Measurements from ENCODE around the gene DNPH1.

Gene DNPH1

GRCh38 chr6:43243664-43244321 is 14.5 kb upstream of the DNPH1 start:
- DNase-seq: no peak

DNA sequence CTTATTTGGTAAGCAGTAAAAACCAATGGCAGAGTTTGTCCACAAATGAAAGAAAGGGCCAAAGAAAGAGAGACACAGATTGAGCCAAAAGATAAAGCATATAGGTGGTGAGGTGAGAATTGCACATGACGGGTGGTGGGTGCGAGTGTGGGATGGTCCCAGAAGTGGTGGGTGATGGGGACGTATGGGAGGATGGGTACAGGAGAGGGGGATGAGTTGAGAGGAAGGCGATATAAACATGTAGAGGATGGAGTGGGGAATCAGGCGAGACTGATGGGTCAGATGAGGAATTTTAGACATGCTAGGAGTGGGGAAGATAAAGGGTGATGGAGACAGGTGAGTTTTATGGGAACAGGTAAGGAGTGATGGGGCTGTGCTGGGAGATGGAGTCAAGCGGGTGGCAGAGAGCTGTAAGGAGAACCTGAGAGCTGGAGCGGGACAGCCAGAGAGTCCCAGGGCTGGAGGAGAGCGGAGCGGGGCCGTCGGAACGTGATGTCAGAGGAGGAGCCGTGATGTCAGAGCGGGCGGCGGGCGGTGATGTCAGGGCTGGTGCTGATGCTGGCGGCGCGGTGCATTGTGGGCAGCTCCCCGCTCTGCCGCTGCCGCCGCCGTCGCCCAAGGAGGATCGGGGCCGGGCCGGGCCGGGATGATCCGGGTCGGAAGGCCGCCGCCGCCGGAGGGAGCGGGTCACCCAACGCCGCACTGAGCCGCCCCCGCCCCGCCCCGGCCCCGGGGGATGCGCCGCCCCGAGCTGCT is 13.8 kb upstream of the DNPH1 start, which contains the start of gene TTBK1:
Gene TTBK1, plus strand, starts transcription at position 574 of the 756 bp plus-strand sequence. CDS start 3,180 bp downstream, outside the sequence.
- DNase-seq: peak; percentile 45

GRCh38 chr6:43241446-43241845 is 12.2 kb upstream of the DNPH1 start:
- no peak for DNase-seq

DNA sequence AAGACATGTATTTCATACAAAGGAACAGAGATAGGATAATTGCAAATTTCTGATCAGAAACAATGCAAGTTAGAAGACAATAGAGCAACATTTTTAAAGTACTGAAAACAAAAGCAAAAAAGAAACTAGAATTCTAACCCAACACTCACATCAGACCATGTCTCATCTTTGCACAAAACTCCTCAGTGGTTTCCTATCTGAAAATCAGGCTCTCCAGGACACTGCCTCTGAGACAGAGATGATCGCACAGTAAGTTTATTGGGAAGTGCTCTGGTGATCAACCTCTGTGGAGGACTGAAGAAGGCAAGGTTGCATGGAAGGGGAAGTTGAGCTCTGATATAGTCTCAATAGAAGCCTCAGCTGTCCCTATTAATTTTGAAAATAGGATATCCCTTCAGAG is 11.7 kb upstream of the DNPH1 start:
- DNase-seq: no peak

DNA sequence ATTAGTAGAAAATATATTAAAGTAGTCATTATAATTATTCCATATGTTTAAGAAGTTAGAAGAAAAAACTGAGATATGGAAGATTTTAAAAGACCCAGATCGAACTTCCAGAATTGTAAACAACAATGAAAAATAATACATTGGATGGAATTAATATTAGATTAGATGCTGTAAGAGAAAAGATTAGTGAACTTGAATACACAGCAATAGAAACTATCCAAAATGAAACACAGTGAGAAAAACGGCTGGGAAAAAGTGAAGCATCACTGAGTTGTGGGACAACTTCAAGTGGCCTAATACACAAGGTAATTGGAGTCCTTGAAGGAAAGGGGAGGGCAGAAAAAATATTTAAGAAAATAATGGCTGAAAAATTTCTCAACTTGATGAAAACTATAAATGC is 9.8 kb upstream of the DNPH1 start:
- DNase-seq: no peak

DNA sequence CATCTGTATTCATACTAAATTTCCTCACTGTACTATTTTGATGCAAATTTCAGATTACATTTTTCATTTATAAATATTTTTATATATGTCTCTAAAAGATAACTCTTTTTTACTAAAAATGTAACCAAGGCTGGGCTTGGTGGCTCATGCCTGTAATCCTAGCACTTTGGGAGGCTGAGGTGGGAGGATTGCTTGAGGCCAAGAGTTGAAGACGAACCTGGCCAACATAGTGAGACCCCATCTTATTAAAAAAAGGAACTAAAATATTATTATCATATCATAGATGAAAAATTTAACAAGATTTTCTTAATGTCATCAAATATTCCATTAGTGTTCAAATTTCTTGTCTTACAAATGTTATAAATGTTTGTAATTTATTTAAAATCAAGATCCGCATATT is 6.6 kb upstream of the DNPH1 start:
- no peak for DNase-seq

- no peak for DNase-seq
These were observed 2.6 kb upstream of the DNPH1 start for GRCh38 chr6:43231735-43232450.

GRCh38 chr6:43231053-43231452 is 1.8 kb upstream of the DNPH1 start:
- no peak for DNase-seq

DNA sequence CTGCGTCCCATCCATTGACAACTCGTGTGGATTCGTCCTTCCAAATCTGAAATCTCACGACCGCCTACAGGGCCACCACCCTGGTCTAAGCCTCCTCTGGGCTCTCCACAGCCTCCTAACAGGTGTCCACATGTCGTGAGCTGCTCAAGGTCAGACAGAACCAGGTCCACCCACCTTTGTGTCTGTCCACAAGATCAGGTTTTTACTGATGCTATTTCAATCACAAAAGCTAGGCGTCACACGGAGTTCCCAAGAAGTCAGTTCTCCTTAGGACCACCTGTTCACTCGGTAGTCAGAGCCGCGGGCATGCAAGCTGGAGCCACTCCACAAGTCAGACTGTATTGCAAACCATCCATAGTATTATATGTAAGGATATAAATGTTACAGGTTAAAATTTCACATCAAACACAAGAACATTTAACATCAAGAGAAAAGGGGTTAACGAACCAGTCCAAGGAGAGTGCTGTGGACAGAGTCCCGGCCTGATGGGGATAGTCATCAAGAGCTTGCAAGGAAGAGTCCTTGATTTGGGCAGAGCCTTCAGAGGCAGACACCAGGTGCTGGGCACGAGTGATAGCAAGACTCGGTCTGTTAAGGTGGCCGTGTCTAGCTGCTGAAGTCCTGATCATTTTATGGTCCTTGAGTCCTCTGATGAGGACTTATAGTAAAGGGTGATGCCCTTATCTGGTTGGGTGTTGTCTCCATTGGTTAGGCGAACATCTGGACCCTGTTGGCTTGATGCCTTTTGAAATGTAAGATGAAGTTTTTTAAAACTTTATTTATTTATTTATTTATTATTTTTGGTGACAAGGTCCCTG is 731 bp upstream of the DNPH1 start:
- DNase-seq: no peak

DNA sequence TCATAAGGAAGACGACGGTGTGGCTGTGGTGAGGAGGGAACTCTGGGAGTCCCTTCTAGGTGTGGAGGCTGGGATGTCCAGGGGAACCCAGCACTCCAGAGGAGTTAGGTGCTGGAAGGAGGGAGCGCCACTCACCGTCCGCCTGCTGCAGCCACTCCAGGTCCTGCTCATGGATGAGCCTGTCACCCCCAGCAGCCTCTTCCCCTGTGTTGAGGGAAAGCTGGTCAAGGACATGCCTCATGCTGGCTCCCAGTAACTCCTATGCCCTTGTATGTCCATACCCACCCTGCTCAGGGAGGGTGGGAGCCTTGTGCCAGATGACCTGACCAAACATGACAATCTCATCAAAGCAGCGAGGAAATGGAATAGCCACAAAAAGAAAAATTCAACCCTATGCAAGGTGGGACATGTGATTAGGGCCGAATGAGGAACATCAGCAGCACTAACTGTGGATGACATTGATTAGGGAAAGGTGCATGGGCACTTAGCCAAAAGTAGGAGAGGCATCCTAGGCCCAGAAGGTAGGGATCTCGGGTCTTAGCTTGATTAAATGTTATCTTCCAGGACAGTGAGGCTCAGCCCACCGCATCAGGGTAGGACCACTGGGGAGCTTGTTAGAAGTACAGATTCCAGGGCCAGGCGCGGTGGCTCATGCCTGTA is 3.0 kb downstream of the DNPH1 start:
- DNase-seq: no peak

DNA sequence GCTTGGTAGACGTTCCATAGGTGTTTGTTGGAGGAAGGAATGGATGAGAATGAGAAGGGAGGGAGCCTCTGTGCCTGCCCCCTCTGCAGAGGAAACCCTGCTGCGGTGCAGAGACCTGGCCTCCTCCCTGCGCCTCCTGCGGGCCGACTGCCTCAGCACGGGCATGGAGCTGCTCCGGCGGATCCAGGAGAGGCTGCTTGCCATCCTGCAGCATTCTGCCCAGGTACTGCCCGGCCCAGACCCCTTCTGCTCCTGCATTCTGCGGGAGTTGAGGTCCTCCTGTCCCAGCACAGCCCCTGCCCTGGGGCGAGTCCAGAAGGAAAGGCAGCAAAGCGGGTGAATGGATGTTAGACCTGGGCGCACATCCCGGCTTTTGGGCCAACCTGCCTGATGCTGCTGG is 6.1 kb downstream of the DNPH1 start:
- no peak for DNase-seq

- DNase-seq: no peak
These were observed 6.7 kb downstream of the DNPH1 start for GRCh38 chr6:43222418-43223059.

- DNase-seq: no peak
These were observed 8.0 kb downstream of the DNPH1 start for GRCh38 chr6:43221046-43221972.

DNA sequence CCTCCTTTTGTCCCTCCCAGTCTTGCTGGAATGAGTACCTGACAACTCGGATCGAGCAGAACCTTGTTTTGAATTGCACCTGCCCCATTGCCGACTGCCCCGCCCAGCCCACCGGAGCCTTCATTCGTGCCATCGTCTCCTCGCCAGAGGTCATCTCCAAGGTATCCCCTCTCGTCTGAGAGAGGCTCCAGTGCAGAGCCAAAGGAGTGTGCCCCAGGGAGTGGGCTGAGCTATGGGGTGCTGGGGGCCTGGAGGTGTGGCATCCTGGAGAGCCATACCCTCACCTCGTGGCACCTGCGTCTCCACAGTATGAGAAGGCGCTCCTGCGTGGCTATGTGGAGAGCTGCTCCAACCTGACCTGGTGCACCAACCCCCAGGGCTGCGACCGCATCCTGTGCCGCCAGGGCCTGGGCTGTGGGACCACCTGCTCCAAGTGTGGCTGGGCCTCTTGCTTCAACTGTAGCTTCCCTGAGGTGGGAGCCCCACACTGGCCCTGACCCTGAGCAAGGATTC is 8.8 kb downstream of the DNPH1 start:
- no peak for DNase-seq

GRCh38 chr6:43219814-43220213 is 9.5 kb downstream of the DNPH1 start:
- no peak for DNase-seq

DNA sequence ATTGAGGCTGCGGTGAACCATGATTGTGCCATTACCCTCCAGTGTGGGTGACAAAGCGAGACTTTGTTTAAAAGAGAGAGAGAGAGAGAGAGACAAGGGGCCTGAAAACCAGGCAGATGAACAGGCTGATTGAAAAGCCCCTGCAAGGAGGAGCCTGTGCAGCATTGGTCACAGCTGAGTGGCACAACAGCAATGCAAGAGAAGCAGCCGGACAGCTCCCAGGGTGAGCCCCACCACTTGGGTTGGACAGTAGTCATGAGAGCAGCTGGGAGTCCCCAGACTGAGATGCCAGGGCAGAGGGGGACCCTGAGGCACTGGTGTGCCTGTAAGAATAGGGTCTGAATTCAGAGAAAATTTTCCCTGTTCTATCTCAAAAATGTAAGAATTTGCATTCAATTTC is 10.2 kb downstream of the DNPH1 start:
- no peak for DNase-seq

DNA sequence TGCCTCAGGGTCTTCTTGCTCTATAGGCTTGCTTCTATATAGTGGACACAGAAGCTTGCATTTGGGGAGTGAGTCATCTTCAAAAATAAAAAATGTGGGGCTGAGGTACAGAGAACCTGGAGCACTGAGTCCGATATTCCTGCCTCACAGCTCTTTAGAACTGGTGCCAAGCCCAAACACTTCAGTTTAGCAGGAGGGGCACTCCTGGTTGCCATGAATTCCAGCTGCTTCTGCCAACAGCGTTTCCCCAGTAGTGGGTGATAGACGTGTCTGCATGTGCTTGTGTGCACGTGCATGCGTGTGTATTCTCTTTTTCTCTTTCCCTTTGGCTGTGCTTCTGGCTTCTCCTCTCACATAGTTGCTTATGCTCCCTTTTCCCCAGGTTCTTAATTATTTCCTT is 11.9 kb downstream of the DNPH1 start:
- DNase-seq: peak; percentile 69

- no peak for DNase-seq
These were observed 13.1 kb downstream of the DNPH1 start for GRCh38 chr6:43216200-43216599.

- DNase-seq: no peak
These were observed 14.2 kb downstream of the DNPH1 start for GRCh38 chr6:43215066-43215465.

GRCh38 chr6:43213431-43213830 is 15.8 kb downstream of the DNPH1 start:
- DNase-seq: no peak

- no peak for DNase-seq
These were observed 17.3 kb downstream of the DNPH1 start for GRCh38 chr6:43211955-43212354.
